ENCODE data around the gene CAV1.
"Not testable (repeated sequence)": the region's sequence is repeated elsewhere in the genome, so short reads cannot be mapped to it uniquely, and the experiment has no call there.

The CAV1 gene

GRCh38 chr7:116524609-116525297 is at the start of gene CAV1:
TSS of gene CAV1 (plus strand) at chr7:116525036. CDS start at chr7:116525063, 27 bp downstream.
- DNase-seq (ENCODE audit: low read depth, low spot score) = no peak

GRCh38 chr7:116477625-116478024 is 47.2 kb upstream of the CAV1 start:
- no peak for DNase-seq (ENCODE audit: low read depth, low spot score)

- no peak for DNase-seq (ENCODE audit: low read depth, low spot score)
Measured at GRCh38 chr7:116478834-116479233, 46.0 kb upstream of the CAV1 start.

- no peak for DNase-seq (ENCODE audit: low read depth, low spot score)
Measured at GRCh38 chr7:116483271-116483942, 41.4 kb upstream of the CAV1 start.

GRCh38 chr7:116484389-116484788 is 40.4 kb upstream of the CAV1 start:
- not testable (repeated sequence) for DNase-seq (ENCODE audit: low read depth, low spot score)

- DNase-seq (ENCODE audit: low read depth, low spot score) = no peak
Measured at GRCh38 chr7:116487907-116488521, 36.8 kb upstream of the CAV1 start.

DNA sequence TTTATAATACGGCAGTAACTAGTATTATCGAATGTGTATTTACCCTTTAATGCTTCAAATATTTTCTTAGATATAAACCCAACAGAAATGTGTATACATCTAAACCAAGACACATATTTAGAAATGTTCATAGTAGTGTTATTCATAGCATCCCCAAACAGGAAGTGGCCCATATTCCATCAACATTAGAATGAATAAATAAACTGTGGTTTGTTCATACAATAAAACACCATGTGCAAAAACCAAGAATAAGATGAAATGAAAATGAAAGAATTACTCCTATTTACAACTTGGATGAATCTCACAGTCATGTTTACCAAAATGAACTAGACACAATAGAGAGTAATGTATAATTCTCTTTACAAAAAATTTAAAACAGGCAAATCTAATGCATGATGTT is 34.5 kb upstream of the CAV1 start:
- DNase-seq (ENCODE audit: low read depth, low spot score) = no peak

- DNase-seq (ENCODE audit: low read depth, low spot score) = no peak
Measured at GRCh38 chr7:116491887-116492653, 32.8 kb upstream of the CAV1 start.

DNA sequence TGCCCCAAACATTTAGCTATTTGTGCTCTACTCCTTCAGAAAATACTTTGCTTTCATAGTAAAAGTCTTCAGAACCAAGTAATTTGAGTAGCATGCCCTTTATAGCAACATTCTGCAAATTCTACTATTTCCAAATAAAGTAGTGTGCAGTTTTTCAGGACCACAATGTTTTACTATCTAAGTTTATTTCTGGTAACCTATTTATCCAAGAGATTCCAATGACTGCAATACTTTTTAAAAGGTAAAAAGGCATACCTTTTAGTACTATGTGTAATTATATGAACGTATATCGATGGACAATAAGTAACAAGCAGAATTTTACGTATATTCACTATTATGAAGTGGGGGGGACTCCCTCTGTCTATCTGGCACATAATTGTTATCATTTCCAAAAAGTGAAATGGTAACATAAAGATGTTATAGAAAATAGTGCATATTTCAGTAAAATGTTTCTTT is 32.2 kb upstream of the CAV1 start:
- DNase-seq (ENCODE audit: low read depth, low spot score) = no peak

DNA sequence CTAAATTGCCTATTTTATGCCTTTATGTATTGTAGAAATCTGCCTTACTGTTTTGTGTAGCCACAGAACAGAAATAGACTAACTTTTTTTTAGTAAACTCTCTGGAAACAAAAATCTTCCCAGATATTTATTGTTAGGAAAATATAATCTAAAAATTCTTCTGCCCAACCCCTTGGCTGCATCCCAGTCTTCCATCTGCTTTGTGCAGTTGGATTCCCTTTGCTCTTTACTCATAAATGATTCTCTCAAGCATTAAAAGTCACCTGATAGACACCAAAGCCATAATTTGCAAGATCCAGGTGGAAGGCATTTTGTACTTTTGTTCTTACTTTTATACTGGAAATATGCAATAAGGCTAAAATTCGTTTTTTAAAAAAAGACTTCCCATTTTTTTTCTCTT is 31.4 kb upstream of the CAV1 start:
- no peak for DNase-seq (ENCODE audit: low read depth, low spot score)

GRCh38 chr7:116494472-116494871 is 30.4 kb upstream of the CAV1 start:
- no peak for DNase-seq (ENCODE audit: low read depth, low spot score)

- DNase-seq (ENCODE audit: low read depth, low spot score) = no peak
Measured at GRCh38 chr7:116495736-116496135, 29.1 kb upstream of the CAV1 start.

DNA sequence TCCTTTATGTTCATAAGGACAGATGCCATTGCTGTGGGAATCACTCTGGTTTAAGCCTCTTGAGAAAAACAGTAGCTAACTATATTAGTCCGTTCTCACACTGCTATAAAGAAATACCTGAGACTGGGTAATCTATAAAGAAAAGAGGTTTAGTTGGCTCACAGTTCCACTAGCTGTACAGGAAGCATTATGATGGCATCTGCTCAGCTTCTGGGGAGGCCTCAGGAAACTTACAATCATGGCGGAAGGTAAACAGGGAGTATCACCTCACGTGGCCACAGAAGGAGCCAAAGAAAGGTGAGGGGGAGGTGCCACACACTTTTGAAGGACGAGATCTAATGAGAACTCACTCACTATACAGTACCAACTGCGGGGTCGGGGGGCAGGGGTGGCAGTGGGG is 28.2 kb upstream of the CAV1 start:
- DNase-seq (ENCODE audit: low read depth, low spot score) = no peak

- DNase-seq (ENCODE audit: low read depth, low spot score) = no peak
Measured at GRCh38 chr7:116497708-116498107, 27.1 kb upstream of the CAV1 start.

- no peak for DNase-seq (ENCODE audit: low read depth, low spot score)
Measured at GRCh38 chr7:116499168-116500077, 25.4 kb upstream of the CAV1 start, which contains the start of gene CAV2. TSS of gene CAV2 (plus strand) at chr7:116499738. CDS start at chr7:116499782, 44 bp downstream.

DNA sequence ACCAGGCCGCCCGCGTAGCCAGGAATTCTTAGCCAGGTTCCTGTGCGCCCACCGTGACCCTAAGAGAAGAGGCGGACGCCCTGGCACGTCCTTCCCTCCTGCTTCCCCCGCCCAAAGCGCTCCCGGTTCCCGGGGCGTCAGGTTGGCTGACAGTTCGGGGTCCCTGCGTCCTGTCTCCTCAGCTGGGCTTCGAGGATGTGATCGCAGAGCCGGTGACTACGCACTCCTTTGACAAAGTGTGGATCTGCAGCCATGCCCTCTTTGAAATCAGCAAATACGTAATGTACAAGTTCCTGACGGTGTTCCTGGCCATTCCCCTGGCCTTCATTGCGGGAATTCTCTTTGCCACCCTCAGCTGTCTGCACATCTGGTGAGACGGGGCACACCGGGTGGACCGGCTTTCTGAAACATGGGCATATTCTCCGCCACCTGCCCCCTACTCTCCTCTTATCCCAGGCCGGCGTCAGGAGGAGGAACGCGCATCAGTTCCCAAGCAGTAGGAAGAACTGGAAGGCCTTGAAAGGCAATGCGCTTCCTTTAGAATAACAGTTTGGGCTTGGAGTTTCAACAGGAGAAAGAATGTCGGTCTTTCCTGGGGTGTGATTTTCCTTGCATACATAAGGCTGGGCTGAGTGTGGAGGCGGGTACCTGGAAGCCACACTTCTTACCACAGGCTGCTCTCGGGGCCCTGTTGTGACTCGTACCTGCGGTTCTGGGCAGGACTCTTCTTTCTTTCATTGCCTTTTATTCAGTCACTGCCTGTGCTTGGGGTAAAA is 24.6 kb upstream of the CAV1 start:
- DNase-seq (ENCODE audit: low read depth, low spot score) = no peak

- no peak for DNase-seq (ENCODE audit: low read depth, low spot score)
Measured at GRCh38 chr7:116501425-116502167, 23.2 kb upstream of the CAV1 start.

- DNase-seq (ENCODE audit: low read depth, low spot score) = no peak
Measured at GRCh38 chr7:116502201-116503096, 22.4 kb upstream of the CAV1 start.

Measured in activated CD4-positive, CD25-positive, alpha-beta regulatory T cell treated with anti-CD3 and anti-CD28 coated beads, Interleukin-2, amount 50 U/mL, for 16 hours (primary cell).